B cell (primary cell): ENCODE results near the gene WDR27. TPM values are rescaled to one million over a fixed set of nuclear protein-coding genes. Genes with fewer than 3 reads are reported as not detected.
A peak's percentile ranks its signal among the peaks of the same experiment; 100 is the strongest.

Experiments
- ATAC-seq: fragments of 200-7000 bp; cut with Tn5 transposase; one replicate; pipeline ENCODE4 v1.10.0; 2021; ENCODE audit warnings: low read depth, mild to moderate bottlenecking, moderate number of reproducible peaks, moderate library complexity
- CTCF ChIA-PET: fragments of 350-600 bp; sonication (Branson Sonifier 250); formaldehyde crosslinking; loops from one replicate; lab custom pipeline; 2021; ENCODE audit warnings: antibody characterized with exemption, inconsistent platforms; lab: Charles Lee
- POLR2A ChIA-PET: fragments of 350-600 bp; sonication (Branson Sonifier 250); formaldehyde crosslinking; loops from one replicate; lab custom pipeline; 2021; ENCODE audit warnings: antibody characterized with exemption; lab: Charles Lee
- DNase-seq: peaks from one replicate; pipeline ENCODE4 v3.0.0; 2013
- H2AFZ ChIP-seq: 2 replicates; pipeline ENCODE4 v1.6.1; 2012; ENCODE audit warnings: mild to moderate bottlenecking, low read depth, low read length; ENCODE audit not compliant: insufficient read depth, poor library complexity, severe bottlenecking
- H3K27ac ChIP-seq, 2 donors: 1 replicate in 1 of 2; 2 replicates in 1 of 2; pipeline ENCODE4 v1.5.1; 2012 to 2013; ENCODE audit warnings: low read length in 2 of 2, mild to moderate bottlenecking in 2 of 2, moderate library complexity in 1 of 2
- H3K27me3 ChIP-seq, 4 experiments: fragments of 200-600 bp in 1 of 4; sonication (generic) in 1 of 4; replicated peaks in 1 of 4; 1 replicate in 2 of 4; 2 replicates in 2 of 4; pipeline versions ENCODE4 v1.6.1 to v1.7.0; 2013 to 2016; ENCODE audit warnings: low read length in 3 of 4, mild to moderate bottlenecking in 2 of 4, mixed read lengths in 1 of 4, moderate library complexity in 1 of 4; ENCODE audit not compliant: insufficient read depth in 4 of 4, control insufficient read depth in 3 of 4; ENCODE audit errors: control extremely low read depth in 1 of 4
- H3K36me3 ChIP-seq, 2 experiments: replicated peaks in 1 of 2; 1 replicate in 1 of 2; 2 replicates in 1 of 2; pipeline versions ENCODE4 v1.6.1 to v1.7.1; 2013; ENCODE audit warnings: low read length in 1 of 2; ENCODE audit not compliant: insufficient read depth in 2 of 2, control insufficient read depth in 1 of 2; ENCODE audit errors: control extremely low read depth in 1 of 2, extremely low read depth in 1 of 2
- H3K4me1 ChIP-seq, 2 donors: fragments of 200-600 bp in 1 of 2; sonication (generic) in 1 of 2; 1 replicate in 1 of 2; 2 replicates in 1 of 2; pipeline versions ENCODE4 v1.5.1 to v1.6.1; 2013 to 2017; ENCODE audit warnings: low read length in 2 of 2; ENCODE audit not compliant: control insufficient read depth in 2 of 2, insufficient read depth in 2 of 2
- H3K4me2 ChIP-seq: replicated peaks from 2 replicates; pipeline ENCODE3; 2012; ENCODE audit warnings: mild to moderate bottlenecking, low read depth, low read length; ENCODE audit not compliant: poor library complexity, severe bottlenecking
- H3K4me3 ChIP-seq, 5 experiments: fragments of 200-600 bp in 1 of 5; sonication (generic) in 1 of 5; 1 replicate in 3 of 5; 2 replicates in 2 of 5; pipeline versions ENCODE4 v1.5.1 to v1.7.0; 2011 to 2016; ENCODE audit warnings: low read length in 4 of 5, mild to moderate bottlenecking in 4 of 5, low read depth in 2 of 5, control low read depth in 1 of 5, moderate library complexity in 1 of 5; ENCODE audit not compliant: insufficient read depth in 1 of 5; ENCODE audit errors: control extremely low read depth in 1 of 5, extremely low read depth in 1 of 5
- H3K79me2 ChIP-seq: fragments of 200-600 bp; sonication (generic); one replicate; pipeline ENCODE4 v1.6.0; 2016; ENCODE audit warnings: low read length; ENCODE audit not compliant: control insufficient read depth, insufficient read depth
- H3K9ac ChIP-seq: fragments of 200-600 bp; sonication (generic); 2 replicates; pipeline ENCODE4 v1.6.1; 2017; ENCODE audit warnings: mild to moderate bottlenecking, low read length, moderate library complexity
- H3K9me3 ChIP-seq, 3 donors: one replicate each; pipeline versions ENCODE4 v1.6.1 to v1.7.1; 2013; ENCODE audit warnings: low read length in 2 of 3; ENCODE audit not compliant: control insufficient read depth in 2 of 3, insufficient read depth in 1 of 3; ENCODE audit errors: control extremely low read depth in 1 of 3
- H4K20me1 ChIP-seq: 2 replicates; pipeline ENCODE4 v1.6.0; 2012; ENCODE audit warnings: mild to moderate bottlenecking, low read length; ENCODE audit not compliant: insufficient read depth, control insufficient read depth, poor library complexity, severe bottlenecking
- H3K27ac Mint-ChIP-seq: one replicate; pipeline ENCODE4 v1.8.0; 2021; ENCODE audit warnings: mixed read lengths
- H3K27me3 Mint-ChIP-seq: one replicate; pipeline ENCODE4 v1.8.0; 2021; ENCODE audit warnings: mixed read lengths
- H3K4me1 Mint-ChIP-seq: one replicate; pipeline ENCODE4 v1.8.0; 2021; ENCODE audit warnings: mixed read lengths
- H3K4me3 Mint-ChIP-seq: one replicate; pipeline ENCODE4 v1.8.0; 2021; ENCODE audit warnings: mixed read lengths
- H3K9me3 Mint-ChIP-seq: one replicate; pipeline ENCODE4 v1.8.0; 2022; ENCODE audit warnings: mixed read lengths; ENCODE audit not compliant: insufficient read depth
- CTCF ChIP-seq: fragments of 200-600 bp; IDR thresholded peaks from one replicate; pipeline ENCODE4 v1.8.0; 2022; ENCODE audit warnings: antibody characterized with exemption, mild to moderate bottlenecking
- EZH2 ChIP-seq: IDR thresholded peaks from 2 replicates; pipeline ENCODE4 v1.6.1; 2012; ENCODE audit warnings: borderline replicate concordance, low read depth, mild to moderate bottlenecking, moderate library complexity, low read length; ENCODE audit not compliant: insufficient read depth, poor library complexity, severe bottlenecking
- WGBS: methylation state at CpG from one replicate; pipeline ENCODE4 v1.1.5; 2013; ENCODE audit warnings: missing lambda C conversion rate; ENCODE audit not compliant: insufficient coverage; 5-methylcytosine and 5-hydroxymethylcytosine counted together
- intact Hi-C: fragments of 100-400 bp; cut with micrococcal nuclease; formaldehyde crosslinking; loops from one replicate; pipeline ENCODE4 v1.10.0; 2022
- polyA plus RNA-seq: library from polyadenylated mRNA; depleted of rRNA; stranded (reverse); fragments of >200 nt; gene quantifications from 2 replicates; pipeline ENCODE4 v1.2.3, GENCODE V29; 2012
- total RNA-seq, 2 donors: library from RNA; stranded (reverse); fragments of 120-200 nt in 1 of 2; gene quantifications; 1 replicate in 1 of 2; 2 replicates in 1 of 2; pipeline versions ENCODE4 v1.2.3 to v1.2.4, GENCODE V29; 2013 to 2022

WDR27 gene
- total and polyA plus RNA-seq, 2 donors (not counting 1 experiment from before 2014, with no cell fraction given), result 64.3 to 86.3 TPM

- H3K4me1 Mint-ChIP-seq, result peaks cover 13% of the 10 kb centered on the region
- no peaks in the 10 kb centered on the region for H3K27me3 Mint-ChIP-seq
- Histone ChIP-seq H2AFZ (no peak overlapping the region), H3K27me3 (no peaks in the 10 kb centered on the region), H3K9me3 (no peaks in the 10 kb centered on the region), H3K9ac (no peak overlapping the region), H3K4me1 (peaks cover 12 to 14% of the 10 kb centered on the region in 2 donors), H3K4me2 (no peak overlapping the region), H4K20me1 (no peaks in the 10 kb centered on the region), H3K4me3 (no peak overlapping the region), H3K36me3 (no peaks in the 10 kb centered on the region), H3K27ac (no peak overlapping the region), H3K79me2 (no peaks in the 10 kb centered on the region)
- no peak overlapping the region for H3K4me3 Mint-ChIP-seq
- no peak for TF ChIP-seq CTCF
- no peak for TF ChIP-seq EZH2
- H3K9me3 Mint-ChIP-seq, result no peaks in the 10 kb centered on the region
- ATAC-seq, result no peak
- POLR2A ChIA-PET, result no interaction called here
- no peak overlapping the region for H3K27ac Mint-ChIP-seq
- no peak for DNase-seq
- intact Hi-C loops, result loop anchor here (10.0 kb wide), 1 partner anchor 568 kb away; the partner anchor contains the start of gene DLL1
- CTCF ChIA-PET, result interaction anchor here (0.8 to 1.0 kb wide), 2 partner anchors 11 to 25 kb away, joined by 3 read pairs; partner anchors contain the start of genes C6orf120 and WDR27
These were observed 25.1 kb upstream of the WDR27 start for GRCh38 chr6:169726963-169727362.

GRCh38 chr6:169726049-169726400 is 24.2 kb upstream of the WDR27 start:
- TF ChIP-seq CTCF, result no peak
- TF ChIP-seq EZH2, result no peak
- no peak overlapping the region for H3K9ac ChIP-seq
- Mint-ChIP-seq H3K27me3 (no peaks in the 10 kb centered on the region), H3K4me3 (peak overlapping the region; percentile 90), H3K9me3 (no peaks in the 10 kb centered on the region), H3K27ac (peak overlapping the region; percentile 57), H3K4me1 (peaks cover 20% of the 10 kb centered on the region)
- H3K4me2 ChIP-seq, result no peak overlapping the region
- CTCF ChIA-PET, result interaction anchor here (0.8 to 1.7 kb wide), 3 partner anchors 12 to 23 kb away, joined by 3 to 4 read pairs (median 3); no protein-coding TSS in a partner anchor
- no peak overlapping the region for H2AFZ ChIP-seq
- no peaks in the 10 kb centered on the region for H3K27me3 ChIP-seq
- WGBS, result no CpG with 5 or more reads among the region's 1 CpG
- intact Hi-C loops, result loop anchor here (10.0 kb wide), 1 partner anchor 569 kb away; the partner anchor contains the start of gene DLL1
- H3K4me3 ChIP-seq, result no peak overlapping the region
- no peak for DNase-seq
- H4K20me1 ChIP-seq, result no peaks in the 10 kb centered on the region
- H3K4me1 ChIP-seq, result peaks cover 17 to 18% of the 10 kb centered on the region in 2 donors
- POLR2A ChIA-PET, result no interaction called here
- no peaks in the 10 kb centered on the region for H3K36me3 ChIP-seq
- H3K27ac ChIP-seq, result no peak overlapping the region
- no peaks in the 10 kb centered on the region for H3K9me3 ChIP-seq
- no peak for ATAC-seq
- H3K79me2 ChIP-seq, result peaks cover 9% of the 10 kb centered on the region
